Stimulated activated memory B cell treated with anti-CD40 and anti-IgM and Interleukin-4, amounts not matched to agents 10 μg/mL and 1 μg/mL and 100 μg/mL, for 72 hours (primary cell): ENCODE data around the gene TTC23.
"Not testable (repeated sequence)": the region's sequence is repeated elsewhere in the genome, so short reads cannot be mapped to it uniquely, and the experiment has no call there.

Experiments
- ATAC-seq: fragments of 150-1000 bp; cut with Tn5 transposase; 2 replicates; pipeline ENCODE4 v1.10.0; 2021
- H3K27ac Mint-ChIP-seq: one replicate; pipeline ENCODE4 v1.8.0; 2022; ENCODE audit warnings: mild to moderate bottlenecking, mixed read lengths
- H3K27me3 Mint-ChIP-seq: one replicate; pipeline ENCODE4 v1.8.0; 2022; ENCODE audit warnings: mixed read lengths
- H3K36me3 Mint-ChIP-seq: one replicate; pipeline ENCODE4 v1.8.0; 2022; ENCODE audit warnings: mixed read lengths
- H3K4me1 Mint-ChIP-seq: one replicate; pipeline ENCODE4 v1.8.0; 2022; ENCODE audit warnings: mixed read lengths
- H3K4me3 Mint-ChIP-seq: one replicate; pipeline ENCODE4 v1.8.0; 2022; ENCODE audit warnings: mild to moderate bottlenecking, moderate library complexity, mixed read lengths
- H3K9me3 Mint-ChIP-seq: one replicate; pipeline ENCODE4 v1.8.0; 2022; ENCODE audit warnings: mixed read lengths

Gene TTC23

DNA sequence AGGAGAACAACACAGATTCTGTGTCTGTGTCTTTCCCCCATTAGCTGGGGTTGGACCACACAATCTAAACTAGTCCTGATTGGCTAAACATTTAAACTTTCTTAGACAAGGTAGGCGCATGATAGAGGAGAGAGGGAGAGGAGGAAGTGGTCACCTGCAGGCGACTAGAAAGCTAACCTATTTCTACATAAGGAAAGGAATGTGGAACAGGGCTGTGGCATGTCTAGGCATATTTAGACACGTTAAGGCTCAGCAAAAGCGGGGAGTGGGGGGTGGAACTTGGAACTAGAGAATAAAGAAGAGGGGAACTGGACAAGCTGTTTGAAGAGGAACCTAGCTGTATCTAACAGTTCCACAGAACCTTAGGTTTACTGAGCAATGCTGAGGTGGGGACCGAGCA, 14.7 kb upstream of the TTC23 start:
- H3K27ac Mint-ChIP-seq, result peak overlapping the region; percentile 20
- H3K4me3 Mint-ChIP-seq, result no peak overlapping the region
- no peak for ATAC-seq
- H3K36me3 Mint-ChIP-seq, result peaks cover 5% of the 10 kb centered on the region
- H3K9me3 Mint-ChIP-seq, result no peaks in the 10 kb centered on the region
- H3K27me3 Mint-ChIP-seq, result no peaks in the 10 kb centered on the region
- no peaks in the 10 kb centered on the region for H3K4me1 Mint-ChIP-seq

GRCh38 chr15:99257107-99257750, 7.8 kb upstream of the TTC23 start:
- Mint-ChIP-seq H3K36me3 (peaks cover 24% of the 10 kb centered on the region), H3K27ac (no peak overlapping the region), H3K9me3 (no peaks in the 10 kb centered on the region), H3K27me3 (no peaks in the 10 kb centered on the region), H3K4me3 (no peak overlapping the region), H3K4me1 (peaks cover 18% of the 10 kb centered on the region)
- ATAC-seq, result no peak

DNA sequence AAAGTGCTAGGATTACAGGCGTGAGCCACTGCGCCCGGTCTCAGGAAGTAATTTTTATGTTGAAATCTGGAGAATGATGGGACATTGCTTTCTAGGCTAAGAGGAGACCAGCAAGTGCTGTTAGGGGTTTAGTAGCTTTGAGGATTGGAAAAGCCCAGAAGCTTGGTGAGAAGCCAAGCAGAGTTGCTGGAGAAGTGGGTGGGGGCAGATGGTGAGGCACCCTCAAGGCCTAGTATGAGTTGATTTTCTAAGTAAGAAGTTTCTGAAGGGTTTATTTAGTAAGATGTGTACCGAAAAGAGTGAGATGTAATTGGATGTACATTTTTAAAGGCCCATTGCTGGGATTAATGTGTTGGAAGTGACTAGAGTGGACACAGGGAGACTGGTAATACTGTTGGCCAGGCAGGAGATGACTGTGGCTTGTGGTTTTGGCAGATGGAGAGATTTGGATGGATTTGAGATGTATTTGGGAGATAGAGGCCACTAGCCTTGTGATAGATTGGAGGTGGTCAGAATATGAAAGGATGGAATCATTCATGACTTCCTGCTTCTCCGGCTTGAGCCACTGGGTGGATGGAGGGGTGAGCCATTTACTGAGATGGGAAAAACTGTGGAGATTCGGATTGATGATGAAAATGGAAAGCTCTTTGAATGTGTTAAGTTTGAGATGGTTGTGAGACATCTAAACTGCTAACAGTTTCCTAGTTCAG, 4.2 kb upstream of the TTC23 start:
- Mint-ChIP-seq H3K27me3 (no peaks in the 10 kb centered on the region), H3K27ac (no peak overlapping the region), H3K36me3 (peaks cover 18% of the 10 kb centered on the region), H3K4me1 (peaks cover 25% of the 10 kb centered on the region), H3K9me3 (no peaks in the 10 kb centered on the region), H3K4me3 (no peak overlapping the region)
- ATAC-seq, result no peak

- Mint-ChIP-seq H3K9me3 (no peaks in the 10 kb centered on the region), H3K4me1 (peaks cover 25% of the 10 kb centered on the region), H3K36me3 (peaks cover 6% of the 10 kb centered on the region), H3K27ac (peak overlapping the region; percentile 88), H3K27me3 (no peaks in the 10 kb centered on the region), H3K4me3 (peak overlapping the region; percentile 98)
- ATAC-seq, result no peak
These were observed 2.9 kb upstream of the TTC23 start for GRCh38 chr15:99252326-99252725.

DNA sequence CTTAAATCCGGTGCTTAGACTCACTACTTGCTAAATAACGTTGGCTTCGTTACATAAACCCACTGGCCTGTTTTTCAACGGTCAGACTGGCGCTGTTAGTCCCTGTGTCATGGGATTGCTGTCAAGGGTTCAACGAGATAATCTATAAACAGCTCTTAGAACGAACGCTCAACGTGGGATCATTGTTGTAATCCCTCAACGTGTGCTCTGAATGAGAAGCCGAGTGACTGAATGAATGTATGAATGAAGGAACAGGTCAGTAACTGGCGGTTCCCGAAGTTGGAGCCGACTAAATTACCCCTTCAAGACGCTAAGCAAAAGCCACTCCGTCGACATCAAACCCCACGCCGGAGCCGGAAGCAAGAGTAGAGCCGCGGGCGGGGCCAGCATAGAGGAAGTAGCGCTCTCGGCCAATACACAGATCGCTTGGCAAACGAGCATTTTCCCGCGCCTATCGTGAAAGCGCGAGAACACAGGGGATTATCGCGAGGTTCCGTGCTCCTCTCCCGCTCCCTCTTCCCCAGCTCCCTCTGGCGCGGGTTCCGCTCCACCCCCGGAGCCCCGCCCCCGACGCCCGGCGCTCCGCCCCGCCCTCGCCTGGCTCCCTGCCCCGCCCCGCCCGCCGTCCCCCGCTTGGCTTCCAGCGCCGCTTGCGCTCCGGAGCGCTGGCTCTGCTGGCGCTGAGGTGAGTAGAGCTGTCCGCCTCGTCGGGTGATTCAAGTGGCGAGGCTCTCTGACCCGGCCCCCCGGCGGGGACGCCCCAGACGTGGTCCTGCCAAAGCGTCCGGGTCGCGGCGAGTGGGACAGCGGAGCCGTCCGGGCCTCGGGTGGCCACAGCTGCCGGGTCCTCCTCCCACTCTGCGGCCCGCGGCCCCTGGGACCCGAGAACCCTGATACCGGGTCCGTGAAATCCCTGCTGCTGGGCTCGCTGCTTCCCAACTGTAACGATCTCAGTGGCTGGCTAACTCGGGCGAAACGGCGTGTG, 1.8 kb upstream of the TTC23 start, which contains the start of gene LRRC28:
Gene LRRC28, plus strand, starts transcription at position 625 of the 985 bp plus-strand sequence. CDS start 4,477 bp downstream, outside the sequence.
- ATAC-seq, result peak; percentile 99
- Mint-ChIP-seq H3K4me1 (peaks cover 25% of the 10 kb centered on the region), H3K36me3 (no peaks in the 10 kb centered on the region), H3K9me3 (no peaks in the 10 kb centered on the region), H3K27ac (peak within 1 kb of the TSS; percentile 88), H3K4me3 (peak within 1 kb of the TSS; percentile 98), H3K27me3 (no peaks in the 10 kb centered on the region)

GRCh38 chr15:99250494-99250856, 1.1 kb upstream of the TTC23 start:
- no peak for ATAC-seq
- Mint-ChIP-seq H3K27ac (peak overlapping the region; percentile 88), H3K4me1 (peaks cover 25% of the 10 kb centered on the region), H3K27me3 (no peaks in the 10 kb centered on the region), H3K4me3 (peak overlapping the region; percentile 98), H3K36me3 (no peaks in the 10 kb centered on the region), H3K9me3 (no peaks in the 10 kb centered on the region)

DNA sequence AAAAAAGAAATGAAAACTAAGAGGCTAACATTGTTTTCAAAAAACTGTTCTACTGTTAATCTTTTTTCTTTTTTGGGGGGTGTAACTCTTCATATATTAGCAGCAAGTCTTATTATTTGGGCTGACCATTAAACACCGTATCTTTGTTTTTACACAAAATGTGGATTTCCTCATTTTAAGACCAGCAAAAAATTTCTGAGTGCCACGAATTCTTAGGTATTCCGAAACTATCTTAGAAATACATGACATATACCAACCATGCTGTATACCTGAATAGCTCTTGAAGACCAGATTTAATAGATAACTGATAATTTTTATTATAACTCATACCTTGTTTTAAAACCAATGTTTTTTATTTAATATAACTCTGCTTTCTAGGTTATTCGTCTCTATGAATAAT, 620 bp upstream of the TTC23 start:
- Mint-ChIP-seq H3K36me3 (no peaks in the 10 kb centered on the region), H3K9me3 (no peaks in the 10 kb centered on the region), H3K4me3 (no peak overlapping the region), H3K27ac (no peak overlapping the region), H3K4me1 (peaks cover 25% of the 10 kb centered on the region), H3K27me3 (no peaks in the 10 kb centered on the region)
- no peak for ATAC-seq

DNA sequence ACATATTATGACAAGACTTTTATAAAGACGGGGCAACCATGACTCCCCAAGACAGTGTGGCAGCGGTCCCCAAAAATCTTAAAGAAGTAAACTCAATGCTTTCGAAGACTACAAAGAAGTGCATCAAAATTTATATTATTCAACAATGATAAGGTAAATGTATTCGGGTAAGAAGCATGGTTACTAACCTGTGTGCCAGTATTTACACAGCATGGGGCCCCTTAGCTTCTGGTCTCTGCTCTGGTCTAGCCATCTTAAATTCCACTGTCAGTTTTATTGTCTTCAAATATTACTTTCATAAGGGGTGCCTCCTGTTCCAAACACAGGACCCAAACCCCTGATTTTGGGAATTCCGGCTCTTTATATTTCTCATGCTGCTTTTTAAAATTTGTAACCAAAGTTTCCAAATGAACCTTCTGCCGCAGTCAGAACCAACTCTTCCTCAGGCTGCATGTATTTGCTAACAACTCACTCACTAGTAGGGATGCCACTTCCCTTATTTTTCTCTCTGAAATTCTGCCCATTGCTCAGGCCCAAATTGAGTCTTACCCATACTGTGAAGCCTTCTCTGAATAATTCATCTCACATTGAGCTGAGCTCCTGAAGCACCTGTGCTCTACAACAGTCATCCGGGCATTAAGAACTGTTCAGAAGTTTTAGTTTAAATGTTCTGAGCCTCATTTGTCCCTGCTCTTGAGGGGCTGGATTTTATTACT, 1.2 kb downstream of the TTC23 start:
- Mint-ChIP-seq H3K36me3 (no peaks in the 10 kb centered on the region), H3K9me3 (no peaks in the 10 kb centered on the region), H3K4me1 (peaks cover 17% of the 10 kb centered on the region), H3K4me3 (no peak overlapping the region), H3K27ac (no peak overlapping the region), H3K27me3 (no peaks in the 10 kb centered on the region)
- no peak for ATAC-seq

- no peaks in the 10 kb centered on the region for H3K9me3 Mint-ChIP-seq
- H3K27ac Mint-ChIP-seq, result no peak overlapping the region
- peaks cover 6% of the 10 kb centered on the region for H3K4me1 Mint-ChIP-seq
- H3K4me3 Mint-ChIP-seq, result no peak overlapping the region
- H3K27me3 Mint-ChIP-seq, result no peaks in the 10 kb centered on the region
- no peaks in the 10 kb centered on the region for H3K36me3 Mint-ChIP-seq
- no peak for ATAC-seq
These were observed 2.3 kb downstream of the TTC23 start for GRCh38 chr15:99247062-99247461.

- no peaks in the 10 kb centered on the region for H3K9me3 Mint-ChIP-seq
- no peaks in the 10 kb centered on the region for H3K36me3 Mint-ChIP-seq
- no peaks in the 10 kb centered on the region for H3K4me1 Mint-ChIP-seq
- ATAC-seq, result no peak
- no peaks in the 10 kb centered on the region for H3K27me3 Mint-ChIP-seq
- no peak overlapping the region for H3K27ac Mint-ChIP-seq
- no peak overlapping the region for H3K4me3 Mint-ChIP-seq
These were observed 5.1 kb downstream of the TTC23 start for GRCh38 chr15:99244306-99244705.

DNA sequence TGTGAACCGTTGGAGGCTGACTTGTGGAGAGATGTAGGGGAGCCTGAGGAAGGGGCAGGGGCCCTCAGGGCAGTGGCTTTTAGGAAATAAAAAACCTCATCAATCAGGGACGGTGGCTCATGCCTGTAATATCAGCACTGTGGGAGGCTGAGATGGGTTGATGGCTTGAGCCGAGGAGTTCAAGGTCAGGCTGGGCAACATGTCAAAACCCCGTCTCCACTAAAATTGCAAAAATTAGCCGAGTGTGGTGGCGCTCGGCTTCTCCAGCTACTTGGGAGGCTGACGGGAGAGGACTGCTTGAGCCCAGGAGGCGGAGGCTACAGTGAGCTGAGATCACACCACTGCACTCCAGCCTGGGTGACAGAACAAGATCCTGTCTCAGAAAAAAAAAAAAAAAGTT, 7.6 kb downstream of the TTC23 start:
- peaks cover 8% of the 10 kb centered on the region for H3K27me3 Mint-ChIP-seq
- no peaks in the 10 kb centered on the region for H3K4me1 Mint-ChIP-seq
- H3K27ac Mint-ChIP-seq, result no peak overlapping the region
- no peak for ATAC-seq
- H3K4me3 Mint-ChIP-seq, result no peak overlapping the region
- H3K36me3 Mint-ChIP-seq, result no peaks in the 10 kb centered on the region
- H3K9me3 Mint-ChIP-seq, result peaks cover 2% of the 10 kb centered on the region

- Mint-ChIP-seq H3K4me1 (no peaks in the 10 kb centered on the region), H3K27ac (no peak overlapping the region), H3K9me3 (peaks cover 2% of the 10 kb centered on the region), H3K4me3 (no peak overlapping the region), H3K27me3 (peaks cover 17% of the 10 kb centered on the region), H3K36me3 (no peaks in the 10 kb centered on the region)
- ATAC-seq, result peak; percentile 71
These were observed 9.7 kb downstream of the TTC23 start for GRCh38 chr15:99239545-99240198.

- Mint-ChIP-seq H3K36me3 (no peaks in the 10 kb centered on the region), H3K27ac (no peak overlapping the region), H3K4me3 (no peak overlapping the region), H3K9me3 (peaks cover 2% of the 10 kb centered on the region), H3K4me1 (no peaks in the 10 kb centered on the region), H3K27me3 (peaks cover 17% of the 10 kb centered on the region)
- no peak for ATAC-seq
These were observed 10.5 kb downstream of the TTC23 start for GRCh38 chr15:99238849-99239248.

DNA sequence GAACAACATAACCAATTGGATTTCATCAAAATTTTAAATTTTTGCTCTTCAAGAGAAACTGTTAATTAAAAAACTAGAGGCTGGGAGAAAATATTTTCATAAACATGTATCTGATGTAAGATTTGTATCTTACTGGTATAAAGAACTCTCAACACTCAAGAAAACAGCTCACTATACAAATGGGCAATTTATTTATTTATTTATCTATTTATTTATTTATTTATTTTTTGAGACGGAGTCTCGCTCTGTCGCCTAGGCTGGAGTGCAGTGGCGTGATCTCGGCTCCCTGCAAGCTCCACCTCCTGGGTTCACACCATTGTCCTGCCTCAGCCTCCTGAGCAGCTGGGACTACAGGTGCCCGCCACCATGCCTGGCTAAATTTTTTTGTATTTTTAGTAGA, 15.2 kb downstream of the TTC23 start:
- ATAC-seq, H3K4me3 Mint-ChIP-seq, H3K27ac Mint-ChIP-seq, H3K36me3 Mint-ChIP-seq, H3K9me3 Mint-ChIP-seq, H3K4me1 Mint-ChIP-seq: not testable (repeated sequence)
- peaks cover 23% of the 10 kb centered on the region for H3K27me3 Mint-ChIP-seq
